Sigmoid colon (tissue), 4 donors: Measurements from ENCODE around the gene TOM1L2.

ENCODE experiments used
- CTCF ChIP-seq, 4 experiments: fragments of 450-650 bp in 3 of 4; fragments of 200-600 bp in 1 of 4; IDR thresholded peaks; one replicate each; pipeline ENCODE4 v1.5.1; 2016 to 2019; ENCODE audit warnings: antibody characterized with exemption in 4 of 4, mild to moderate bottlenecking in 3 of 4, moderate library complexity in 2 of 4
- EP300 ChIP-seq, 4 donors: sonication (generic); formaldehyde crosslinking; IDR thresholded peaks; one replicate each; pipeline ENCODE4 v1.6.1; 2017; ENCODE audit warnings: antibody characterized with exemption in 4 of 4
- POLR2A ChIP-seq, 2 donors: fragments of 450-650 bp; IDR thresholded peaks; one replicate each; pipeline ENCODE4 v1.6.1; 2016; ENCODE audit warnings: antibody characterized with exemption in 2 of 2, mild to moderate bottlenecking in 2 of 2, moderate library complexity in 2 of 2
- POLR2AphosphoS5 ChIP-seq, 4 donors: sonication (generic); formaldehyde crosslinking; IDR thresholded peaks; one replicate each; pipeline ENCODE4 v1.6.1; 2017; ENCODE audit warnings: antibody characterized with exemption in 4 of 4

- TF ChIP-seq POLR2A (IDR thresholded peaks at IDR 0.05) (no peak), CTCF (IDR thresholded peaks at IDR 0.05) (no peak), EP300 (IDR thresholded peaks at IDR 0.05) (no peak), POLR2AphosphoS5 (IDR thresholded peaks at IDR 0.05) (peak; percentile 24 to 70 (median 44))
Measured at GRCh38 chr17:17837380-17837821, 134.8 kb downstream of the TOM1L2 start.
